PFSK-1 (cell line): ENCODE measurements around the gene KLK4.

Experiments used
- POLR2AphosphoS5 ChIP-seq: IDR thresholded peaks from 2 replicates; pipeline ENCODE4 v1.6.1; 2012; ENCODE audit warnings: low read depth, mild to moderate bottlenecking, control low read depth, low read length, moderate library complexity
- SIN3A ChIP-seq: IDR thresholded peaks from 2 replicates; pipeline ENCODE4 v1.6.1; 2012; ENCODE audit warnings: mild to moderate bottlenecking, low read length, moderate library complexity, borderline replicate concordance; ENCODE audit not compliant: insufficient read depth
- TAF1 ChIP-seq: IDR thresholded peaks from 2 replicates; pipeline ENCODE4 v1.6.1; 2012; ENCODE audit warnings: low read length, control low read depth, borderline replicate concordance; ENCODE audit not compliant: insufficient read depth
- TF ChIP-seq, protein P1 (sequence below), 2 experiments: IDR thresholded peaks; 2 replicates each; pipeline versions ENCODE4 v1.6.1 to v1.8.0; 2011 to 2012; ENCODE audit warnings: low read depth in 2 of 2, low read length in 2 of 2, control low read depth in 1 of 2, inconsistent platforms in 1 of 2, mild to moderate bottlenecking in 1 of 2, moderate library complexity in 1 of 2; ENCODE audit not compliant: insufficient read depth in 1 of 2

- no peak for TF ChIP-seq POLR2AphosphoS5
- no peak for TF ChIP-seq TAF1
- TF ChIP-seq, protein P1, sequence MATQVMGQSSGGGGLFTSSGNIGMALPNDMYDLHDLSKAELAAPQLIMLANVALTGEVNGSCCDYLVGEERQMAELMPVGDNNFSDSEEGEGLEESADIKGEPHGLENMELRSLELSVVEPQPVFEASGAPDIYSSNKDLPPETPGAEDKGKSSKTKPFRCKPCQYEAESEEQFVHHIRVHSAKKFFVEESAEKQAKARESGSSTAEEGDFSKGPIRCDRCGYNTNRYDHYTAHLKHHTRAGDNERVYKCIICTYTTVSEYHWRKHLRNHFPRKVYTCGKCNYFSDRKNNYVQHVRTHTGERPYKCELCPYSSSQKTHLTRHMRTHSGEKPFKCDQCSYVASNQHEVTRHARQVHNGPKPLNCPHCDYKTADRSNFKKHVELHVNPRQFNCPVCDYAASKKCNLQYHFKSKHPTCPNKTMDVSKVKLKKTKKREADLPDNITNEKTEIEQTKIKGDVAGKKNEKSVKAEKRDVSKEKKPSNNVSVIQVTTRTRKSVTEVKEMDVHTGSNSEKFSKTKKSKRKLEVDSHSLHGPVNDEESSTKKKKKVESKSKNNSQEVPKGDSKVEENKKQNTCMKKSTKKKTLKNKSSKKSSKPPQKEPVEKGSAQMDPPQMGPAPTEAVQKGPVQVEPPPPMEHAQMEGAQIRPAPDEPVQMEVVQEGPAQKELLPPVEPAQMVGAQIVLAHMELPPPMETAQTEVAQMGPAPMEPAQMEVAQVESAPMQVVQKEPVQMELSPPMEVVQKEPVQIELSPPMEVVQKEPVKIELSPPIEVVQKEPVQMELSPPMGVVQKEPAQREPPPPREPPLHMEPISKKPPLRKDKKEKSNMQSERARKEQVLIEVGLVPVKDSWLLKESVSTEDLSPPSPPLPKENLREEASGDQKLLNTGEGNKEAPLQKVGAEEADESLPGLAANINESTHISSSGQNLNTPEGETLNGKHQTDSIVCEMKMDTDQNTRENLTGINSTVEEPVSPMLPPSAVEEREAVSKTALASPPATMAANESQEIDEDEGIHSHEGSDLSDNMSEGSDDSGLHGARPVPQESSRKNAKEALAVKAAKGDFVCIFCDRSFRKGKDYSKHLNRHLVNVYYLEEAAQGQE (IDR thresholded peaks at IDR 0.05; ENCODE audit: insufficient read depth in 1 of 2, low read depth in 2 of 2, low read length in 2 of 2): no peak
- TF ChIP-seq SIN3A: no peak
Measured at GRCh38 chr19:50861496-50862286, 49.5 kb downstream of the KLK4 start.
